Hepatocyte (in vitro differentiated cells): ENCODE measurements around the gene MRRF. TPM values are rescaled to one million over a fixed set of nuclear protein-coding genes. Genes with fewer than 3 reads are reported as not detected.

Source experiments
- DNase-seq: peaks from one replicate; pipeline ENCODE4 v3.0.0-alpha.2; 2016; ENCODE audit warnings: low spot score
- H2AFZ ChIP-seq: fragments of 200-600 bp; sonication (generic); 2 replicates; pipeline ENCODE4 v1.6.0; 2016; ENCODE audit warnings: antibody characterized with exemption, mild to moderate bottlenecking
- H3K27ac ChIP-seq: fragments of 200-600 bp; sonication (generic); 2 replicates; pipeline ENCODE4 v1.5.1; 2016; ENCODE audit warnings: mild to moderate bottlenecking
- H3K27me3 ChIP-seq: fragments of 200-600 bp; sonication (generic); 2 replicates; pipeline ENCODE4 v1.6.1; 2016
- H3K36me3 ChIP-seq: fragments of 200-600 bp; sonication (generic); replicated peaks from 2 replicates; pipeline ENCODE4 v1.5.1; 2016; ENCODE audit warnings: low read depth; ENCODE audit not compliant: insufficient read depth
- H3K4me1 ChIP-seq: fragments of 200-600 bp; sonication (generic); 2 replicates; pipeline ENCODE4 v1.5.1; 2016; ENCODE audit warnings: mild to moderate bottlenecking, moderate library complexity; ENCODE audit not compliant: insufficient read depth
- H3K4me2 ChIP-seq: fragments of 200-600 bp; sonication (generic); 2 replicates; pipeline ENCODE4 v1.6.0; 2016
- H3K4me3 ChIP-seq: fragments of 200-600 bp; sonication (generic); 2 replicates; pipeline ENCODE4 v1.5.1; 2016; ENCODE audit warnings: mild to moderate bottlenecking
- H3K79me2 ChIP-seq: fragments of 200-600 bp; sonication (generic); 2 replicates; pipeline ENCODE4 v1.6.0; 2017; ENCODE audit warnings: mild to moderate bottlenecking
- H3K9me2 ChIP-seq: fragments of 200-600 bp; sonication (generic); replicated peaks from 2 replicates; pipeline ENCODE4 v1.6.0; 2017; ENCODE audit warnings: mild to moderate bottlenecking; ENCODE audit not compliant: insufficient read depth
- H3K9me3 ChIP-seq: fragments of 200-600 bp; sonication (generic); 2 replicates; pipeline ENCODE4 v1.5.1; 2016; ENCODE audit warnings: low read depth, mild to moderate bottlenecking
- H4K20me1 ChIP-seq: fragments of 200-600 bp; sonication (generic); 2 replicates; pipeline ENCODE4 v1.6.0; 2016; ENCODE audit warnings: mild to moderate bottlenecking; ENCODE audit not compliant: insufficient read depth, poor library complexity, severe bottlenecking
- CTCF ChIP-seq: fragments of 200-600 bp; sonication (generic); IDR thresholded peaks from 2 replicates; pipeline ENCODE4 v1.5.1; 2016; ENCODE audit warnings: antibody characterized with exemption, mild to moderate bottlenecking; ENCODE audit not compliant: poor library complexity
- EZH2 ChIP-seq: fragments of 200-600 bp; sonication (generic); IDR thresholded peaks from 2 replicates; pipeline ENCODE4 v1.6.1; 2016; ENCODE audit warnings: antibody characterized with exemption, mild to moderate bottlenecking, borderline replicate concordance
- EZH2phosphoT487 ChIP-seq: fragments of 200-600 bp; sonication (generic); IDR thresholded peaks from one replicate; pipeline ENCODE4 v1.6.1; 2018; ENCODE audit warnings: antibody characterized with exemption, mild to moderate bottlenecking, low read depth, moderate library complexity; ENCODE audit not compliant: unreplicated experiment, severe bottlenecking
- WGBS: methylation state at CpG from one replicate; pipeline ENCODE4 v1.1.6; 2016; ENCODE audit warnings: low lambda C conversion rate; ENCODE audit errors: missing lambda C conversion rate; 5-methylcytosine and 5-hydroxymethylcytosine counted together
- polyA plus RNA-seq: library from polyadenylated mRNA; unstranded; fragments of >200 nt; fragmentation: Nextera tagmentation; extraction: Ambion mirVana; gene quantifications from 2 replicates; pipeline ENCODE4 v1.2.1, GENCODE V29; 2016
- total RNA-seq: library from RNA; depleted of rRNA; stranded (reverse); fragments of >200 nt; gene quantifications from 2 replicates; pipeline ENCODE4 v1.2.3, GENCODE V29; 2014

Gene MRRF
- total and polyA plus RNA-seq, 2 experiments from 2014 or later: 26.8 to 32.9 TPM

GRCh38 chr9:122216798-122217418, 47.8 kb upstream of the MRRF start:
- no peaks in the 10 kb centered on the region for H3K9me3 ChIP-seq
- no peak for DNase-seq
- no peaks in the 10 kb centered on the region for H3K9me2 ChIP-seq
- H3K4me1 ChIP-seq: peaks cover 26% of the 10 kb centered on the region
- TF ChIP-seq EZH2: peak; percentile 36
- no peak for TF ChIP-seq EZH2phosphoT487
- no peak for TF ChIP-seq CTCF
- 70% methylated on average over 27 of the region's 35 CpGs for WGBS
- peaks cover 100% of the 10 kb centered on the region for H3K27me3 ChIP-seq
- no peak overlapping the region for H3K4me2 ChIP-seq
- no peaks in the 10 kb centered on the region for H3K36me3 ChIP-seq
- no peak overlapping the region for H2AFZ ChIP-seq
- no peak overlapping the region for H3K4me3 ChIP-seq
- no peaks in the 10 kb centered on the region for H4K20me1 ChIP-seq
- no peak overlapping the region for H3K27ac ChIP-seq
- H3K79me2 ChIP-seq: no peaks in the 10 kb centered on the region

- no peak for DNase-seq
- Histone ChIP-seq H3K4me2 (no peak overlapping the region), H2AFZ (no peak overlapping the region), H3K27me3 (peaks cover 100% of the 10 kb centered on the region), H3K4me1 (peaks cover 26% of the 10 kb centered on the region), H3K27ac (no peak overlapping the region), H3K79me2 (no peaks in the 10 kb centered on the region), H3K9me2 (no peaks in the 10 kb centered on the region), H3K4me3 (no peak overlapping the region), H4K20me1 (no peaks in the 10 kb centered on the region), H3K9me3 (no peaks in the 10 kb centered on the region), H3K36me3 (no peaks in the 10 kb centered on the region)
- WGBS: 63% methylated on average over 4 of the region's 4 CpGs
- no peak for TF ChIP-seq EZH2
- TF ChIP-seq EZH2phosphoT487: no peak
- TF ChIP-seq CTCF: no peak
Observed at GRCh38 chr9:122217640-122218039, 47.0 kb upstream of the MRRF start.

GRCh38 chr9:122218071-122218934, 46.4 kb upstream of the MRRF start:
- peaks cover 26% of the 10 kb centered on the region for H3K4me1 ChIP-seq
- DNase-seq: no peak
- H4K20me1 ChIP-seq: no peaks in the 10 kb centered on the region
- no peak overlapping the region for H2AFZ ChIP-seq
- H3K9me2 ChIP-seq: no peaks in the 10 kb centered on the region
- no peak overlapping the region for H3K27ac ChIP-seq
- H3K9me3 ChIP-seq: no peaks in the 10 kb centered on the region
- H3K27me3 ChIP-seq: peaks cover 100% of the 10 kb centered on the region
- 48% methylated on average over 11 of the region's 11 CpGs for whole genome bisulfite sequencing
- no peaks in the 10 kb centered on the region for H3K79me2 ChIP-seq
- peak overlapping the region; percentile 77 for H3K4me2 ChIP-seq
- H3K36me3 ChIP-seq: no peaks in the 10 kb centered on the region
- TF ChIP-seq CTCF: no peak
- TF ChIP-seq EZH2: no peak
- TF ChIP-seq EZH2phosphoT487: no peak
- H3K4me3 ChIP-seq: no peak overlapping the region
